ENCODE results near the gene TFDP3. TPM values are rescaled to one million over a fixed set of nuclear protein-coding genes. Genes with fewer than 3 reads are reported as not detected.

The TFDP3 gene
- total RNA-seq, 2 donors from 2014 or later = not detected

GRCh38 chrX:133251204-133251603 is 33.0 kb upstream of the TFDP3 start:
- ATAC-seq (ENCODE audit: insufficient number of reproducible peaks, low FRiP score, low read depth) = no peak
- peaks cover 0 to 20% of the 10 kb centered on the region in 2 donors for H3K4me1 ChIP-seq (ENCODE audit: control insufficient read depth in 1 of 2, low read depth in 2 of 2)
- no peak for TF ChIP-seq CTCF (IDR thresholded peaks at IDR 0.05)
- no peak for DNase-seq (ENCODE audit: low spot score)
- H3K27ac ChIP-seq = peak overlapping the region in 1 of 2 donors; percentile 57
- H3K4me3 ChIP-seq = no peak overlapping the region
- H3K27me3 ChIP-seq (replicated peaks; ENCODE audit: insufficient read depth) = no peaks in the 10 kb centered on the region
- H3K36me3 ChIP-seq = no peaks in the 10 kb centered on the region
- peaks cover 3% of the 10 kb centered on the region for H3K9me3 ChIP-seq

GRCh38 chrX:133250184-133251100 is 32.3 kb upstream of the TFDP3 start:
- no peak for DNase-seq (ENCODE audit: low spot score)
- TF ChIP-seq CTCF (IDR thresholded peaks at IDR 0.05) = no peak
- Histone ChIP-seq H3K27me3 (replicated peaks; ENCODE audit: insufficient read depth) (no peaks in the 10 kb centered on the region), H3K4me3 (no peak overlapping the region), H3K9me3 (peaks cover 3% of the 10 kb centered on the region), H3K4me1 (ENCODE audit: control insufficient read depth in 1 of 2, low read depth in 2 of 2) (peaks cover 0 to 20% of the 10 kb centered on the region in 2 donors), H3K27ac (peak overlapping the region in 1 of 2 donors; percentile 57), H3K36me3 (no peaks in the 10 kb centered on the region)
- no peak for ATAC-seq (ENCODE audit: insufficient number of reproducible peaks, low FRiP score, low read depth)

- Histone ChIP-seq H3K27me3 (replicated peaks; ENCODE audit: insufficient read depth) (no peaks in the 10 kb centered on the region), H3K4me1 (ENCODE audit: control insufficient read depth in 1 of 2, low read depth in 2 of 2) (peaks cover 0 to 20% of the 10 kb centered on the region in 2 donors), H3K4me3 (no peak overlapping the region), H3K36me3 (no peaks in the 10 kb centered on the region), H3K27ac (no peak overlapping the region), H3K9me3 (peaks cover 3% of the 10 kb centered on the region)
- no peak for TF ChIP-seq CTCF (IDR thresholded peaks at IDR 0.05)
- DNase-seq (ENCODE audit: low spot score) (no peak), ATAC-seq (ENCODE audit: insufficient number of reproducible peaks, low FRiP score, low read depth) (no peak)
These were observed 31.3 kb upstream of the TFDP3 start for GRCh38 chrX:133249266-133250058.

- ATAC-seq (ENCODE audit: insufficient number of reproducible peaks, low FRiP score, low read depth) (no peak), DNase-seq (ENCODE audit: low spot score) (no peak)
- Histone ChIP-seq H3K27me3 (replicated peaks; ENCODE audit: insufficient read depth) (no peaks in the 10 kb centered on the region), H3K36me3 (no peaks in the 10 kb centered on the region), H3K4me3 (no peak overlapping the region), H3K27ac (no peak overlapping the region), H3K9me3 (peaks cover 3% of the 10 kb centered on the region), H3K4me1 (ENCODE audit: control insufficient read depth in 1 of 2, low read depth in 2 of 2) (peaks cover 0 to 20% of the 10 kb centered on the region in 2 donors)
- no peak for TF ChIP-seq CTCF (IDR thresholded peaks at IDR 0.05)
These were observed 30.0 kb upstream of the TFDP3 start for GRCh38 chrX:133248177-133248576.

- no peak overlapping the region for H3K4me3 ChIP-seq
- DNase-seq (ENCODE audit: low spot score) (no peak), ATAC-seq (ENCODE audit: insufficient number of reproducible peaks, low FRiP score, low read depth) (no peak)
- no peak overlapping the region for H3K27ac ChIP-seq
- no peak for TF ChIP-seq CTCF (IDR thresholded peaks at IDR 0.05)
- peaks cover 3% of the 10 kb centered on the region for H3K9me3 ChIP-seq
- no peaks in the 10 kb centered on the region for H3K36me3 ChIP-seq
- no peaks in the 10 kb centered on the region for H3K27me3 ChIP-seq (replicated peaks; ENCODE audit: insufficient read depth)
- H3K4me1 ChIP-seq (ENCODE audit: control insufficient read depth in 1 of 2, low read depth in 2 of 2) = peaks cover 0 to 20% of the 10 kb centered on the region in 2 donors
These were observed 28.8 kb upstream of the TFDP3 start for GRCh38 chrX:133246921-133247320.

All from thoracic aorta (tissue), 2 donors.